Lung (tissue), 12 donors: ENCODE measurements around the gene RASGRP2. TPM values are rescaled to one million over a fixed set of nuclear protein-coding genes. Genes with fewer than 3 reads are reported as not detected.

ENCODE experiments used
- ATAC-seq: fragments of 200-7000 bp; cut with Tn5 transposase; one replicate; pipeline ENCODE4 v1.9.1; 2020; ENCODE audit warnings: moderate number of reproducible peaks; ENCODE audit not compliant: insufficient read depth, low FRiP score
- DNase-seq, 3 donors: peaks; one replicate each; pipeline ENCODE4 v3.0.0-alpha.2; 2013 to 2017
- H3K27ac ChIP-seq, 2 donors: one replicate each; pipeline ENCODE4 v1.5.1; 2013; ENCODE audit warnings: mild to moderate bottlenecking in 2 of 2, moderate library complexity in 2 of 2, control low read depth in 1 of 2, inconsistent platforms in 1 of 2, low read depth in 1 of 2, low read length in 1 of 2
- H3K27me3 ChIP-seq, 3 donors: one replicate each; pipeline ENCODE4 v1.5.1; 2013; ENCODE audit warnings: low read length in 2 of 3; ENCODE audit not compliant: control insufficient read depth in 3 of 3, insufficient read depth in 3 of 3
- H3K36me3 ChIP-seq, 4 donors: one replicate each; pipeline ENCODE4 v1.5.1; 2013; ENCODE audit warnings: low read length in 4 of 4, mild to moderate bottlenecking in 1 of 4, moderate library complexity in 1 of 4; ENCODE audit not compliant: control insufficient read depth in 4 of 4, insufficient read depth in 4 of 4
- H3K4me1 ChIP-seq, 5 donors: one replicate each; pipeline ENCODE4 v1.5.1; 2013; ENCODE audit warnings: low read length in 5 of 5, mild to moderate bottlenecking in 2 of 5, moderate library complexity in 1 of 5; ENCODE audit not compliant: control insufficient read depth in 5 of 5, insufficient read depth in 5 of 5
- H3K4me3 ChIP-seq: one replicate; pipeline ENCODE4 v1.5.1; 2013; ENCODE audit warnings: mild to moderate bottlenecking, control low read depth, moderate library complexity
- H3K9ac ChIP-seq, 2 donors: one replicate each; pipeline ENCODE4 v1.5.1; 2013; ENCODE audit warnings: low read length in 2 of 2, control low read depth in 1 of 2; ENCODE audit not compliant: insufficient read depth in 1 of 2
- H3K9me3 ChIP-seq, 4 donors: one replicate each; pipeline ENCODE4 v1.5.1; 2013; ENCODE audit warnings: low read length in 3 of 4, mild to moderate bottlenecking in 1 of 4, moderate library complexity in 1 of 4; ENCODE audit not compliant: control insufficient read depth in 4 of 4, insufficient read depth in 3 of 4
- CTCF ChIP-seq: IDR thresholded peaks from 2 replicates; pipeline ENCODE4 v1.5.1; 2012; ENCODE audit warnings: mild to moderate bottlenecking; ENCODE audit errors: control extremely low read depth, extremely low read depth
- WGBS, 2 donors: extraction: QIAGEN DNeasy Blood & Tissue Kit; methylation state at CpG; one replicate each; pipeline ENCODE4 v1.1.7; 2013; 5-methylcytosine and 5-hydroxymethylcytosine counted together
- polyA plus RNA-seq, 2 donors: library from polyadenylated mRNA; stranded (reverse); fragments of 200-250 nt; gene quantifications; one replicate each; pipeline ENCODE4 v1.2.1, GENCODE V29; 2013
- total RNA-seq, 2 donors: library from RNA; depleted of rRNA in 1 of 2; stranded (reverse); fragments of >200 nt in 1 of 2; gene quantifications; one replicate each; pipeline ENCODE4 v1.2.1, GENCODE V29; 2014 to 2021
- donor health status: control.
- donor health status: control.
- donor health status: Bipolar disorder and iron deficiency.
- donor health status: healthy.
- donor health status: DM: yes; HTN: yes; CAD: no.

RASGRP2 gene
- total and polyA plus RNA-seq, 4 donors, result 20.0 to 46.4 (median 30.8) TPM

GRCh38 chr11:64766881-64767280 lies 22.9 kb upstream of the RASGRP2 start:
- DNase-seq (no peak), ATAC-seq (no peak)
- peaks cover 0 to 4% (median 0%) of the 10 kb centered on the region in 5 donors for H3K4me1 ChIP-seq
- H3K27ac ChIP-seq, result no peak overlapping the region
- no peak overlapping the region for H3K9ac ChIP-seq
- no peaks in the 10 kb centered on the region for H3K9me3 ChIP-seq
- TF ChIP-seq CTCF, result no peak
- WGBS, 2 donors, result 98% methylated on average over 10 to 11 of the region's 11 CpGs
- H3K27me3 ChIP-seq, result no peaks in the 10 kb centered on the region
- H3K4me3 ChIP-seq, result no peak overlapping the region
- H3K36me3 ChIP-seq, result peaks cover 71 to 86% (median 73%) of the 10 kb centered on the region in 4 donors

DNA sequence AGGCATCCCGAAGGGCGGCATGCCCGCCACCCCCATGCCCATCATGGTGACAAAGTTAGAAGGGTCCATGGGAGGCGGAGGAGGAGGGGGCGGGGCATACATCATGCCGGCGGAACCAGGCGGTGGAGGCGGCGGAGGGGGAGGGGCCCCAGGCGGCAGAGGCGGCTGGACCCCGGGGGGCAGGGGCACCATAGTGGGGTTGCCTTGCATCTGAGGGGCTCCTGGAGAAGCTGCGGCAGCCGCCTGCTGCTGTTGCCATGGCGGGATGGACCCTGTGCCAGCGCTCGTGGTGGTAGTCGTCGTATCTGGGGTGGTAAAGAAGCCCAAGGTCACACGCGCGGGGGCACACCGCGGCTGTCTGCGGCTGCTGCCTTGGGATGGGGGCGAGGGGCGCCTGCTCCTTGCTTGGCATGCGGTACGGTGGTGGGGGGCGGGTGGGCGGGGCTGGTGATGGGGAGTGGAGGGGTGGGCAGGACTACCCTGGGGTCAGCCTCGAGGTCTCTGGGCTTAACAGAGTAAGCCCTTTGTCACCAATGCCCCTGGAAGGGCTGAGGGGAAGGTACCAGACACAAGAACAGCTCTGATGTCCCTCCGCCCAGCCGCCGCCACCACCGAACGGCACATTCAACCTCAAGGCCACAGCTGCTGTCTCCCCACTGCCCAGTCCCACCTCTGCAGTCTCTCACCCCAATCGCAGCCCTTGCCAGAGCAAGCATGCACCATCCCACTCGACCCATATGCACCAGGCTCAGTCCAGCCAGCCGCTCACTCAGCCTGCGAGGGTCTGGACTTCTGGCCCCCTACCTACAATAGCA lies 22.1 kb upstream of the RASGRP2 start:
- 92% methylated on average over 25 to 42 of the region's 42 CpGs for WGBS, 2 donors

DNA sequence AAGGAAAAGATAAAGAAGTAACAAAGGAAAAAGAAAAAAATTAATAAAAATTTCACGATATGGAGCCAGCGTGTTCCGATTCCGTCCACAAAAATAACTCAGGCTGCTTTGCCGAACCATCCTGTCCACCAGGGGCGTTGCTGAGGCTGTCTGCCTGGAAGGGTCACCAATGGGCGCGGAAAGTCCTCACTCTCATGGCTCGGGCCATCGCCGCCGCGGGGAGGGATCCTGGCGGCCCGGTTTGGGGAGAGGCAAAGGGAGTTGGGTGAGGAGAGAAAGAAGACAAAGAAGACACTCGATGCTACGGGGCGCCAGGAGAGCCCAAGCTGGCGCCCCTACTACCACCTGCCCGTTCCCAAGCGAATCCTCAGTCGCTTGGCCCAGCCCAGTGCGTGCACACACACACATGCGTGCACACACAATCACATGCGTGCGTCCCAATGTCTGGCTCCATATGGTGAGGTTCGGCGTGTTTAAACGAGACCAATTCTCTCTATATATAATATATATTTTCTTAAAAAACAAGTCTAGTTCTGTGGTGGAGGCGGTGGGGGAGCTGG lies 21.4 kb upstream of the RASGRP2 start:
- DNase-seq (no peak), ATAC-seq (no peak)
- WGBS, 2 donors, result 90 to 93% methylated on average over 29 to 30 of the region's 30 CpGs
- Histone ChIP-seq H3K36me3 (peaks cover 57 to 78% (median 59%) of the 10 kb centered on the region in 4 donors), H3K27me3 (no peaks in the 10 kb centered on the region), H3K4me3 (no peak overlapping the region), H3K9me3 (no peaks in the 10 kb centered on the region), H3K27ac (no peak overlapping the region), H3K9ac (no peak overlapping the region), H3K4me1 (peaks cover 0 to 5% (median 3%) of the 10 kb centered on the region in 5 donors)
- TF ChIP-seq CTCF, result no peak

More for the DNA sequence above, 22.1 kb upstream of the RASGRP2 start:
- no peak overlapping the region for H3K4me3 ChIP-seq
- peaks cover 0 to 4% (median 0%) of the 10 kb centered on the region in 5 donors for H3K4me1 ChIP-seq
- no peaks in the 10 kb centered on the region for H3K9me3 ChIP-seq
- H3K36me3 ChIP-seq, result peaks cover 63 to 82% (median 66%) of the 10 kb centered on the region in 4 donors
- H3K27ac ChIP-seq, result no peak overlapping the region
- DNase-seq, result no peak
- no peaks in the 10 kb centered on the region for H3K27me3 ChIP-seq
- ATAC-seq, result no peak
- TF ChIP-seq CTCF, result no peak
- H3K9ac ChIP-seq, result no peak overlapping the region
